Fibroblast of the aortic adventitia (primary cell): Measurements from ENCODE around the gene OGT. TPM values are rescaled to one million over a fixed set of nuclear protein-coding genes. Genes with fewer than 3 reads are reported as not detected.

Source experiments
- DNase-seq: peaks from one replicate; pipeline ENCODE4 v3.0.0-alpha.2; 2010; ENCODE audit warnings: low read depth
- H3K4me3 ChIP-seq: 2 replicates; pipeline ENCODE4 v1.5.1; 2011; ENCODE audit warnings: low read depth, mild to moderate bottlenecking, control low read depth, low read length, moderate library complexity
- total RNA-seq: library from RNA; depleted of rRNA; stranded (reverse); fragments of >200 nt; gene quantifications from 2 replicates; pipeline ENCODE4 v1.2.3, GENCODE V29; 2012; ENCODE audit warnings: low replicate concordance
- TF ChIP-seq, protein P1 (sequence below): IDR thresholded peaks from 2 replicates; pipeline ENCODE4 v1.5.1; 2011; ENCODE audit warnings: mild to moderate bottlenecking, low read length, control low read depth, inconsistent platforms; ENCODE audit not compliant: insufficient read depth

OGT gene
- total RNA-seq, 1 donor: 174 TPM

DNA sequence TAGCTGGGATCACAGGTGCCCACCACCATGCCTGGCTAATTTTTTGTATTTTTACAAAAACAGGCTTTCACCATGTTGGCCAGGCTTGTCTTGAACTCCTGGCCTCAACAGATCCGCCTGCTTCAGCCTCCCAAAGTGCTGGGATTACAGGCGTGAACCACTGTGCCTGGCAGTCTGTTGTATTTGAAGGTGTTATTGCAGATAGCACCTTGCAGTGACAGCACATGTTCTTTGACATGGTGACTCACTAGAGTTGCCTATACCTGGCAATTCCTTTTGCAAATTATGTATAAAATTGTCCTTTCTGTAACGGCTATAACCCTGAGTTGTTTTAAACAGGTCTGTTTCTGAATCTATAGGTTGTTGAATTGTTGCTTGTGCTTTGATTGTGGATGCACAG is 7.9 kb downstream of the OGT start:
- no peak for DNase-seq
- H3K4me3 ChIP-seq: no peak overlapping the region

DNA sequence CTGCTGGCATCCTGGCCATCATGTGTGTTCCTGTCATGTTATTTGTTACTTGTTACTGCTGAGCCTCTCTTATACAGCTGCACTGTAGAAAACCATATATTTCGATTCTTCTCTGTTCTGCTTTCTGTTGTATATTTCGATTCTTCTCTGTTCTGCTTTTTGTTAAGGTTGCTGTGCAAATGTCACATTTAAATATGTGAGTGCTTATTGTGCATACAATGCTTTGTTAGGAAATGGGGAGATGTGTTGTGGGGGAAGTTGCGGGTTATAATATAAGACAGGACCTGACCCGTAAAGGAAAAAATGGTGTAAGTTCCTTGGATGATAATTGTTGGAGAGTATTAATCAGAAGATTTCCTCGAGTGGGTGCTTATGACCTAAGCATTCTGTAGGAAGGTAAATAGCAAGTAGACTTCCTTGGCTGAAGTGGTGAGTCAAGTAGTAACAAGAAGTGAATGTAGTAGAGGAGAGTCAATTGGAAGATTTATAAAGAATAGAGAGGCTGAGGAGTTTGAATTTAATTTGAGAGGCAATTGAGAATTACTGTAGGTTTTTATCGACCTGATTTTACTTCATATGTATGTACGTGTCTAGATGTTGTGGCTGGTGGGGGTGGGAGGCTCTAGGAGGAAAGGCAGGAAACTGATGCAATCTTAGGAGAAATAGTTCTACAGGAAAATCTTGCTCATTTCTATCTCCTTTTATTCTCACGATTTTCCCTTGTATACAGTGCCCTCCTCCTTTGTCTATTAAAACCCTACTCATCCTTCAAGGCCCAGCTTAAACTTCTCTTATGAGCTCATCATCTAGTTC is 8.5 kb downstream of the OGT start:
- TF ChIP-seq, protein P1, sequence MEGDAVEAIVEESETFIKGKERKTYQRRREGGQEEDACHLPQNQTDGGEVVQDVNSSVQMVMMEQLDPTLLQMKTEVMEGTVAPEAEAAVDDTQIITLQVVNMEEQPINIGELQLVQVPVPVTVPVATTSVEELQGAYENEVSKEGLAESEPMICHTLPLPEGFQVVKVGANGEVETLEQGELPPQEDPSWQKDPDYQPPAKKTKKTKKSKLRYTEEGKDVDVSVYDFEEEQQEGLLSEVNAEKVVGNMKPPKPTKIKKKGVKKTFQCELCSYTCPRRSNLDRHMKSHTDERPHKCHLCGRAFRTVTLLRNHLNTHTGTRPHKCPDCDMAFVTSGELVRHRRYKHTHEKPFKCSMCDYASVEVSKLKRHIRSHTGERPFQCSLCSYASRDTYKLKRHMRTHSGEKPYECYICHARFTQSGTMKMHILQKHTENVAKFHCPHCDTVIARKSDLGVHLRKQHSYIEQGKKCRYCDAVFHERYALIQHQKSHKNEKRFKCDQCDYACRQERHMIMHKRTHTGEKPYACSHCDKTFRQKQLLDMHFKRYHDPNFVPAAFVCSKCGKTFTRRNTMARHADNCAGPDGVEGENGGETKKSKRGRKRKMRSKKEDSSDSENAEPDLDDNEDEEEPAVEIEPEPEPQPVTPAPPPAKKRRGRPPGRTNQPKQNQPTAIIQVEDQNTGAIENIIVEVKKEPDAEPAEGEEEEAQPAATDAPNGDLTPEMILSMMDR: no peak
- no peak overlapping the region for H3K4me3 ChIP-seq
- peak; percentile 77 for DNase-seq

More for the DNA sequence above, 7.9 kb downstream of the OGT start:
- TF ChIP-seq, protein P1: no peak

- no peak overlapping the region for H3K4me3 ChIP-seq
- DNase-seq: peak; percentile 83
- TF ChIP-seq, protein P1: no peak
Observed at GRCh38 chrX:71542411-71542810, 9.5 kb downstream of the OGT start.

DNA sequence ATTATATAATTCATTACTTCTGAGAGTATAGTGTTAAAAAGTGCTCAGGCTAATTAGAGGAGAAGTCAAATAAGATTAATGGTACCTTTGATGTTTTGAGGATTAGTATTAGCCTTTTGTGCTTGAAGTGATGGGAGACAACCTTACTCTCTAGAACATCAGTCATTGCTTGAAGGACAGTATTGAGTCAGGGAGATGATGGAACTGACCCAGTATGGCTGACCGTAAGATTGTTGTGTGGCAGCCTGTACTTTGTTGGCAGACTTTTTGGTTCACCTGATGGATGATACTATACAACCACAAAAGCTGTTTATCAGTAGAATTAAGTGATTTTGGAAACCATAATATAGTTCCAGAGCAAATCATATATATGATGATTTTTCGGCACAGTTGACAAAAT is 9.9 kb downstream of the OGT start:
- no peak overlapping the region for H3K4me3 ChIP-seq
- DNase-seq: no peak
- TF ChIP-seq, protein P1: no peak

DNA sequence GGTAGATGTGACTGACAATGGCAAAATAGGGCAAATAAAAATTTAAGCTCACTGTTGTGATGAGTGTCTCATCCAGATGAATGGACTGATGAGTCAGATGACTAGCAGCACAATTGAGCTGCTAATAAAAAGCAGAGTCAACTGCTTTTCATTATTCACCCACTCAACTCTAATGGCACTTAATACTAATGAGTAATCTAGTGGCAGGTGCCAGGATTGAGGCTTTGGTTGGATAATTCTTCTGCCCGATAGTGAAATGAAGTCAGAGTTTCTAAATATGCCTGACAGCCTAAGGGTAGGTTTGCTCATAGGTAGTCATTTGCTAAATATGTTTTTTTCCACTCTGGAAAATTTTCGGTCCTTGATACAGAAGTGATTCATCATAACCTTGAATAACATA is 10.4 kb downstream of the OGT start:
- peak; percentile 85 for DNase-seq
- no peak overlapping the region for H3K4me3 ChIP-seq
- TF ChIP-seq, protein P1: no peak

DNA sequence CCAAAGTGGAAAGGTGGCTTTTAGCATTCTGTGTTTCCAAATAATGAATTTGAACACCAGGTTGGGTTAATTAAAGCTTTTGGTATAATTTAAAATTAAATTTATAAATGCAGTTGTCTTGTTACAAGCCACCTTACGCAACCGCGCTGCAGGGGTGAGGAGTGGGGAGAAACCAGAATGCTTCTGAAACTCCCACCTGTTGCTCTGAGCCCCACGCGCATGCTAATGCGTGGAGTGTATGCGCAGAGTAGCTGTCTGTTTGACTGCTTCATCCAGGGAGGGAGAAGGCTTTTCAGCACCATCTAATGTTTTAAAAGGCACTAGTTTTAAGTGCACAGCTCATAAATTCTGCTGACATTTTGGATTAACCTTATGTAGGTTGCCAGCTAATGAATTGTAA is 12.5 kb downstream of the OGT start:
- DNase-seq: no peak
- TF ChIP-seq, protein P1: no peak
- no peak overlapping the region for H3K4me3 ChIP-seq
